Mesodermal cell (in vitro differentiated cells): ENCODE measurements around the gene ANKRD63.

ENCODE experiments used
- H3K27ac ChIP-seq: 2 replicates; pipeline ENCODE4 v1.7.0; 2013; ENCODE audit warnings: mild to moderate bottlenecking, low read depth, low read length, moderate library complexity; ENCODE audit not compliant: severe bottlenecking
- H3K36me3 ChIP-seq: 2 replicates; pipeline ENCODE4 v1.7.1; 2013; ENCODE audit warnings: mild to moderate bottlenecking, low read length, moderate library complexity; ENCODE audit not compliant: control insufficient read depth, insufficient read depth
- H3K4me1 ChIP-seq: one replicate; pipeline ENCODE4 v1.7.1; 2013; ENCODE audit warnings: mild to moderate bottlenecking, low read length; ENCODE audit not compliant: insufficient read depth, control insufficient read depth, poor library complexity, severe bottlenecking
- H3K4me3 ChIP-seq: 2 replicates; pipeline ENCODE4 v1.7.0; 2013; ENCODE audit warnings: low read length, control low read depth, mild to moderate bottlenecking; ENCODE audit not compliant: insufficient read depth, poor library complexity, severe bottlenecking; ENCODE audit errors: extremely low read depth
- H3K9me3 ChIP-seq: 2 replicates; pipeline ENCODE4 v1.7.1; 2013; ENCODE audit warnings: mild to moderate bottlenecking, low read length, moderate library complexity; ENCODE audit not compliant: control insufficient read depth
- WGBS, 2 experiments: methylation state at CpG; one replicate each; pipeline ENCODE4 v1.1.5; 2013; ENCODE audit warnings: missing lambda C conversion rate in 2 of 2; ENCODE audit not compliant: insufficient coverage in 2 of 2; 5-methylcytosine and 5-hydroxymethylcytosine counted together

Gene ANKRD63

GRCh38 chr15:40240619-40241221 lies 42.1 kb downstream of the ANKRD63 start:
- WGBS, 2 experiments, result 93 to 98% methylated on average over 9 to 10 of the region's 10 CpGs
- Histone ChIP-seq H3K4me3 (no peak overlapping the region), H3K36me3 (no peaks in the 10 kb centered on the region), H3K27ac (no peak overlapping the region), H3K4me1 (peaks cover 14% of the 10 kb centered on the region), H3K9me3 (no peaks in the 10 kb centered on the region)

- H3K9me3 ChIP-seq, result no peaks in the 10 kb centered on the region
- 87 to 88% methylated on average over 14 to 16 of the region's 19 CpGs for WGBS, 2 experiments
- H3K4me1 ChIP-seq, result peaks cover 14% of the 10 kb centered on the region
- no peaks in the 10 kb centered on the region for H3K36me3 ChIP-seq
- H3K27ac ChIP-seq, result no peak overlapping the region
- no peak overlapping the region for H3K4me3 ChIP-seq
Measured at GRCh38 chr15:40239693-40240618, 42.9 kb downstream of the ANKRD63 start.

- peaks cover 18% of the 10 kb centered on the region for H3K4me1 ChIP-seq
- no peaks in the 10 kb centered on the region for H3K9me3 ChIP-seq
- no peaks in the 10 kb centered on the region for H3K36me3 ChIP-seq
- 38 to 65% methylated on average over 3 to 4 of the region's 5 CpGs for WGBS, 2 experiments
- H3K4me3 ChIP-seq, result peak overlapping the region; percentile 3
- no peak overlapping the region for H3K27ac ChIP-seq
Measured at GRCh38 chr15:40239404-40239692, 43.5 kb downstream of the ANKRD63 start.

- H3K4me1 ChIP-seq, result peaks cover 18% of the 10 kb centered on the region
- H3K36me3 ChIP-seq, result no peaks in the 10 kb centered on the region
- WGBS, 2 experiments, result 6% methylated on average over 23 of the region's 39 CpGs
- no peaks in the 10 kb centered on the region for H3K9me3 ChIP-seq
- no peak within 1 kb of the TSS for H3K27ac ChIP-seq
- peak within 1 kb of the TSS; percentile 3 for H3K4me3 ChIP-seq
Measured at GRCh38 chr15:40238532-40239403, 44.1 kb downstream of the ANKRD63 start, which contains the start of gene PAK6. TSS of gene PAK6 (plus strand) at chr15:40239063. CDS start at chr15:40264786, 25,723 bp downstream.

GRCh38 chr15:40235201-40235885 lies 47.5 kb downstream of the ANKRD63 start:
- Histone ChIP-seq H3K9me3 (no peaks in the 10 kb centered on the region), H3K4me1 (peaks cover 15% of the 10 kb centered on the region), H3K27ac (no peak overlapping the region), H3K36me3 (peaks cover 19% of the 10 kb centered on the region), H3K4me3 (no peak overlapping the region)
- 92 to 93% methylated on average over 3 to 4 of the region's 4 CpGs for WGBS, 2 experiments

GRCh38 chr15:40234783-40235182 lies 48.1 kb downstream of the ANKRD63 start:
- WGBS, 2 experiments, result 72 to 78% methylated on average over 2 of the region's 4 CpGs

GRCh38 chr15:40233727-40234577 lies 48.9 kb downstream of the ANKRD63 start:
- H3K4me1 ChIP-seq, result peaks cover 4% of the 10 kb centered on the region
- H3K9me3 ChIP-seq, result no peaks in the 10 kb centered on the region
- WGBS, 2 experiments, result 94 to 96% methylated on average over 2 to 3 of the region's 11 CpGs
- peaks cover 29% of the 10 kb centered on the region for H3K36me3 ChIP-seq
- H3K27ac ChIP-seq, result no peak overlapping the region
- no peak overlapping the region for H3K4me3 ChIP-seq

More at GRCh38 chr15:40234783-40235182, 48.1 kb downstream of the ANKRD63 start:
- H3K4me1 ChIP-seq, result peaks cover 10% of the 10 kb centered on the region
- H3K27ac ChIP-seq, result no peak overlapping the region
- H3K36me3 ChIP-seq, result peaks cover 21% of the 10 kb centered on the region
- H3K4me3 ChIP-seq, result no peak overlapping the region
- H3K9me3 ChIP-seq, result no peaks in the 10 kb centered on the region

- WGBS, 2 experiments, result 85 to 90% methylated on average over 7 of the region's 7 CpGs
- Histone ChIP-seq H3K36me3 (peaks cover 34% of the 10 kb centered on the region), H3K4me3 (no peak overlapping the region), H3K27ac (no peak overlapping the region), H3K9me3 (no peaks in the 10 kb centered on the region), H3K4me1 (peaks cover 4% of the 10 kb centered on the region)
Measured at GRCh38 chr15:40232625-40233070, 50.2 kb downstream of the ANKRD63 start.
